Thymus (tissue), 11 donors: ENCODE results near the gene GJA3. TPM values are rescaled to one million over a fixed set of nuclear protein-coding genes. Genes with fewer than 3 reads are reported as not detected.

ENCODE experiments used
- DNase-seq, 9 donors: peaks; one replicate each; pipeline ENCODE4 v3.0.0-alpha.2; 2013; ENCODE audit warnings: low spot score in 9 of 9, low read depth in 6 of 9, missing footprints in 1 of 9
- H3K27ac ChIP-seq, 2 donors: one replicate each; pipeline ENCODE4 v1.5.1; 2013; ENCODE audit warnings: control low read depth in 1 of 2, low read depth in 1 of 2, low read length in 1 of 2, mild to moderate bottlenecking in 1 of 2, moderate library complexity in 1 of 2
- H3K27me3 ChIP-seq, 2 donors: one replicate each; pipeline ENCODE4 v1.5.1; 2013; ENCODE audit warnings: low read length in 1 of 2; ENCODE audit not compliant: control insufficient read depth in 2 of 2, insufficient read depth in 1 of 2
- H3K36me3 ChIP-seq, 2 donors: one replicate each; pipeline ENCODE4 v1.5.1; 2013; ENCODE audit warnings: low read length in 1 of 2, mild to moderate bottlenecking in 1 of 2, moderate library complexity in 1 of 2; ENCODE audit not compliant: control insufficient read depth in 2 of 2, insufficient read depth in 2 of 2
- H3K4me1 ChIP-seq, 2 donors: one replicate each; pipeline ENCODE4 v1.5.1; 2013; ENCODE audit warnings: low read length in 2 of 2; ENCODE audit not compliant: control insufficient read depth in 2 of 2, insufficient read depth in 2 of 2
- H3K4me3 ChIP-seq, 2 donors: one replicate each; pipeline ENCODE4 v1.5.1; 2013; ENCODE audit warnings: low read length in 2 of 2, control low read depth in 1 of 2, mild to moderate bottlenecking in 1 of 2
- H3K9me3 ChIP-seq, 2 donors: one replicate each; pipeline ENCODE4 v1.5.1; 2013; ENCODE audit warnings: low read length in 1 of 2, mild to moderate bottlenecking in 1 of 2; ENCODE audit not compliant: control insufficient read depth in 2 of 2, insufficient read depth in 1 of 2
- WGBS: extraction: QIAGEN DNeasy Blood & Tissue Kit; methylation state at CpG from one replicate; pipeline ENCODE4 v1.1.7; 2013; 5-methylcytosine and 5-hydroxymethylcytosine counted together
- polyA plus RNA-seq: library from polyadenylated mRNA; stranded (reverse); fragments of 200-250 nt; gene quantifications from one replicate; pipeline ENCODE4 v1.2.3, GENCODE V29; 2013
- total RNA-seq: library from RNA; stranded (reverse); fragments of 120-200 nt; gene quantifications from one replicate; pipeline ENCODE4 v1.2.4, GENCODE V29; 2013
- donor health status: healthy.

Gene GJA3
- total and polyA plus RNA-seq, 2 donors = under 0.01 to 0.14 TPM

DNA sequence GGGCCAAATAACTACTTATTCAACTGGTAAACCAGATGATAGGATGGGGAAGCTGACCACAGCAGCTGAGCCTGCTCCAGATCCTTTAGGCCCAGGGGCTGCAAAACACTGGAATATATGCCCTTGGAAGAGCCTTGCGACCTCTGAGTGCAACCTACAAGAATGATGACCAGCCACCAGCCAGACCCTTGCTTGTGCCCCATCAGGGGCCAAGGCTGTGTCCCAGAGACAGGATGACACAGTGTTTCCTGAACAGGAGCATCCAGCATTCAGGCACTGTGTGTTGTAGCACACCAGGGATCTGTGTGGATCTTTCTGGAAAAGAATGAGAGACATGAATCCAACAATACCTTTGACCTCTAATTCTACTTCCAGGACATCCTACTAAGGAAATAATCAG is 14.5 kb downstream of the GJA3 start:
- 100% methylated on average over 1 of the region's 1 CpG for WGBS
- H3K27ac ChIP-seq = no peak overlapping the region
- no peaks in the 10 kb centered on the region for H3K9me3 ChIP-seq
- H3K36me3 ChIP-seq = no peaks in the 10 kb centered on the region
- DNase-seq = no peak
- H3K27me3 ChIP-seq = peaks cover 26 to 76% of the 10 kb centered on the region in 2 donors
- no peaks in the 10 kb centered on the region for H3K4me1 ChIP-seq
- H3K4me3 ChIP-seq = no peak overlapping the region

DNA sequence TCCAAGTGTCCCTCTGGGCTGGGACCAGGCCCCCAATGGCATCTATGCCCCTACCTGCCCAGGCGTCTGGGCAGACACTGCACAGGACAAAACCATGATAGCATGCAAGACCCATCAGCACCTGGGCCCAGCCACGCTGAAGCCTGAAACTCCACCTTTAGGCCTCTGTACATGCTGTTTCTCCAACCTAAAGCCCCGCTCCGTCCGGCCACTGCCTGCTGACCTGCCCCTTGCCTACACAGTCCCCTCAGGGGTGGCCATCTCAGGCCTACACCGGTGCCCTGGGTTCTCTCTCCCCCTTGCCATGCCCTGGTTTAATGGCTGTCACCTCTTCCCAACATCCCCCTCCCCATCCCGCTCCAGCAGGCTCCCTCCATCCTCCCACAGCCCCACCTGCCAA is 15.3 kb downstream of the GJA3 start:
- Histone ChIP-seq H3K36me3 (no peaks in the 10 kb centered on the region), H3K4me1 (no peaks in the 10 kb centered on the region), H3K27ac (no peak overlapping the region), H3K9me3 (no peaks in the 10 kb centered on the region), H3K4me3 (no peak overlapping the region), H3K27me3 (peaks cover 32 to 80% of the 10 kb centered on the region in 2 donors)
- no peak for DNase-seq
- WGBS = 91% methylated on average over 7 of the region's 7 CpGs

- no peak overlapping the region for H3K27ac ChIP-seq
- H3K36me3 ChIP-seq = no peaks in the 10 kb centered on the region
- H3K9me3 ChIP-seq = no peaks in the 10 kb centered on the region
- peaks cover 37 to 80% of the 10 kb centered on the region in 2 donors for H3K27me3 ChIP-seq
- WGBS = 93% methylated on average over 12 of the region's 12 CpGs
- no peak overlapping the region for H3K4me3 ChIP-seq
- H3K4me1 ChIP-seq = no peaks in the 10 kb centered on the region
- no peak for DNase-seq
Measured at GRCh38 chr13:20144141-20144850, 16.6 kb downstream of the GJA3 start.

DNA sequence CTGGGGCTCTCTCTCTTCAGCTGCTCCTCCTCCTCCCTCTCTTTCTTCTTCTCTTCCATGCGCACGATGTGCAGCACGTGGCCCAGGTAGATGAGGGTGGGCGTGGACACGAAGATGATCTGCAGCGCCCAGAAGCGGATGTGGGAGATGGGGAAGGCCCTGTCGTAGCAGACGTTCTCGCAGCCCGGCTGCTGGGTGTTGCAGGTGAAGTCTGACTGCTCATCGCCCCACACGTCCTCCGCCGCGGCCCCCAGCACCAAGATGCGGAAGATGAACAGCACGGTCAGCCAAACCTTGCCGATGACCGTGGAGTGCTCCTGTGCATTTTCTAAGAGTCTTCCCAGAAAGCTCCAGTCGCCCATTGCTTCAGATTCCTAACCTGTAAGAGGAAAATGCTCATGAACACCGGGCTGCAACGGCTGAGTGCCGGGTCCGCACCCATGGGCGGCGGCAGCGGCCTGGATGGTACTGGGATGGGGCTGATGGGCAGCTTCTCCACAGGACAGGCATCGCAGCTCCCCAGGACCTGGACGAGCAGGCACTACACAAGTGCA is 17.8 kb downstream of the GJA3 start:
- Histone ChIP-seq H3K27ac (no peak overlapping the region), H3K4me3 (no peak overlapping the region), H3K4me1 (no peaks in the 10 kb centered on the region), H3K27me3 (peaks cover 37 to 75% of the 10 kb centered on the region in 2 donors), H3K9me3 (no peaks in the 10 kb centered on the region), H3K36me3 (no peaks in the 10 kb centered on the region)
- DNase-seq = no peak
- WGBS = 94% methylated on average over 30 of the region's 30 CpGs

- no peak for DNase-seq
- no peak overlapping the region for H3K27ac ChIP-seq
- H3K4me3 ChIP-seq = no peak overlapping the region
- no peaks in the 10 kb centered on the region for H3K4me1 ChIP-seq
- no peaks in the 10 kb centered on the region for H3K36me3 ChIP-seq
- no peaks in the 10 kb centered on the region for H3K9me3 ChIP-seq
- 33% methylated on average over 84 of the region's 84 CpGs for WGBS
- peaks cover 41 to 79% of the 10 kb centered on the region in 2 donors for H3K27me3 ChIP-seq
Measured at GRCh38 chr13:20142023-20142926, 18.6 kb downstream of the GJA3 start.

GRCh38 chr13:20141238-20142022 is 19.4 kb downstream of the GJA3 start:
- DNase-seq = no peak
- WGBS = 77% methylated on average over 14 of the region's 14 CpGs
- H3K4me1 ChIP-seq = peaks cover 0 to 7% of the 10 kb centered on the region in 2 donors
- H3K27me3 ChIP-seq = peaks cover 44 to 82% of the 10 kb centered on the region in 2 donors
- no peak overlapping the region for H3K4me3 ChIP-seq
- no peaks in the 10 kb centered on the region for H3K9me3 ChIP-seq
- H3K27ac ChIP-seq = no peak overlapping the region
- no peaks in the 10 kb centered on the region for H3K36me3 ChIP-seq

DNA sequence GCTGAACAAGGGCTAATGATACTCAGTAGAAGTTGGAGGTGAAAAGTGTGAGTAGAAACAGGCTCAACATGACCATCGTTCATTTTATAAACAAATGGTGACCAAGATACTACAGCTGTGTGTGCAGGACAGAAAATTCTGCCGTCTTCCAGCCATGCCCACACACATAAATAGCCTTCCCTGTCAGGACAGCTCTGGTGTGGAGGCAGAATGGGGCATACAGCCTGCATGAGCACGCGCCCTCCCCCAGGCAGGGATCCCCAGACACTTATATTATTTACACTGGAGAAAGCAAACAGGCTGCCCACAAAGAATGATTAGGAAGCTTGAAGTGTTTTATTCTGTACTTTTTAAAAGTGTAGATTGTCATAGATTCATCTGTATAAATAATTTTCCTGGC is 20.4 kb downstream of the GJA3 start:
- Histone ChIP-seq H3K9me3 (no peaks in the 10 kb centered on the region), H3K4me1 (peaks cover 0 to 7% of the 10 kb centered on the region in 2 donors), H3K4me3 (no peak overlapping the region), H3K27me3 (peaks cover 42 to 74% of the 10 kb centered on the region in 2 donors), H3K36me3 (no peaks in the 10 kb centered on the region), H3K27ac (no peak overlapping the region)
- 94% methylated on average over 4 of the region's 4 CpGs for WGBS
- DNase-seq = no peak

GRCh38 chr13:20137875-20138274 is 23.0 kb downstream of the GJA3 start:
- WGBS = 78% methylated on average over 2 of the region's 2 CpGs
- DNase-seq = no peak
- H3K9me3 ChIP-seq = no peaks in the 10 kb centered on the region
- no peak overlapping the region for H3K27ac ChIP-seq
- peaks cover 36 to 64% of the 10 kb centered on the region in 2 donors for H3K27me3 ChIP-seq
- H3K36me3 ChIP-seq = no peaks in the 10 kb centered on the region
- peaks cover 0 to 7% of the 10 kb centered on the region in 2 donors for H3K4me1 ChIP-seq
- H3K4me3 ChIP-seq = no peak overlapping the region
